Ascending aorta (tissue), 2 donors: ENCODE measurements around the gene CDH13. TPM values are rescaled to one million over a fixed set of nuclear protein-coding genes. Genes with fewer than 3 reads are reported as not detected.

Experiments
- DNase-seq, 2 donors: peaks; one replicate each; pipeline ENCODE4 v3.0.0-alpha.2; 2019; ENCODE audit warnings: low spot score in 2 of 2
- H3K27ac ChIP-seq, 2 donors: fragments of 200-600 bp; sonication (generic); one replicate each; pipeline ENCODE4 v1.5.1; 2016 to 2017; ENCODE audit warnings: mild to moderate bottlenecking in 1 of 2
- H3K27me3 ChIP-seq: fragments of 200-600 bp; sonication (generic); one replicate; pipeline ENCODE4 v1.5.1; 2017
- H3K36me3 ChIP-seq, 2 donors: fragments of 200-600 bp; sonication (generic); one replicate each; pipeline ENCODE4 v1.5.1; 2016
- H3K4me1 ChIP-seq, 2 donors: fragments of 200-600 bp; sonication (generic); one replicate each; pipeline ENCODE4 v1.5.1; 2016 to 2017; ENCODE audit warnings: mild to moderate bottlenecking in 1 of 2
- H3K4me3 ChIP-seq, 2 donors: fragments of 200-600 bp; sonication (generic); one replicate each; pipeline ENCODE4 v1.5.1; 2016 to 2017; ENCODE audit warnings: mild to moderate bottlenecking in 1 of 2
- H3K9me3 ChIP-seq, 2 donors: fragments of 200-600 bp; sonication (generic); one replicate each; pipeline ENCODE4 v1.5.1; 2016
- CTCF ChIP-seq, 3 experiments: fragments of 200-600 bp in 2 of 3; fragments of 450-650 bp in 1 of 3; sonication (generic) in 2 of 3; IDR thresholded peaks; one replicate each; pipeline ENCODE4 v1.5.1; 2016 to 2019; ENCODE audit warnings: antibody characterized with exemption in 3 of 3, mild to moderate bottlenecking in 1 of 3, moderate library complexity in 1 of 3
- intact Hi-C: fragments of 100-400 bp; cut with DNase I; formaldehyde crosslinking; loops from one replicate; pipeline ENCODE4 v1.15.1; 2023
- total RNA-seq: library from RNA; depleted of rRNA; stranded (reverse); fragments of >200 nt; gene quantifications from one replicate; pipeline ENCODE4 v1.1.0, GENCODE V29; 2016

Gene CDH13
- total RNA-seq, 1 donor from 2014 or later, result 160 TPM

DNA sequence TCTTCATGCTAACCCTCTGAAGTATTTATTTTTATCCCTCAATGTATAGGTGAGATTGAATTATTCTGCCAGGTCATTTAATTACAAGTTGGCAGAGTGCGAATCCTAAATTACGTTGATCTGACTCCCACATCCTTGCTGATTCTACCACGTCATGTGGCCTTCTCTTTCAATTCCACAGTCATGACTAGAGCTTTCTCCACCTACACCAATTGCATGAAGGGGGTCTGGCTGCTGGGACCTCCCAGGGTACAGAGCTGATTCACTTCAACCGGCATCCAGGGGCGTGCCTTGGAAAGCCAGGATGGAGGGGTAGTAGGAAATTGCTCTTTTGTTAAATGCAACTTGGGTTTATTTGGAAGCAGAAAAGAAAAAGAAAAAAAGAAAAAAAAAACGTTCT, 41.1 kb upstream of the CDH13 start:
- no peaks in the 10 kb centered on the region for H3K4me1 ChIP-seq
- no peaks in the 10 kb centered on the region for H3K9me3 ChIP-seq
- no peaks in the 10 kb centered on the region for H3K27me3 ChIP-seq
- no peak for DNase-seq
- H3K36me3 ChIP-seq, result no peaks in the 10 kb centered on the region
- intact Hi-C loops, result no loop called here
- H3K27ac ChIP-seq, result no peak overlapping the region
- TF ChIP-seq CTCF (IDR thresholded peaks at IDR 0.05), result no peak
- H3K4me3 ChIP-seq, result no peak overlapping the region

DNA sequence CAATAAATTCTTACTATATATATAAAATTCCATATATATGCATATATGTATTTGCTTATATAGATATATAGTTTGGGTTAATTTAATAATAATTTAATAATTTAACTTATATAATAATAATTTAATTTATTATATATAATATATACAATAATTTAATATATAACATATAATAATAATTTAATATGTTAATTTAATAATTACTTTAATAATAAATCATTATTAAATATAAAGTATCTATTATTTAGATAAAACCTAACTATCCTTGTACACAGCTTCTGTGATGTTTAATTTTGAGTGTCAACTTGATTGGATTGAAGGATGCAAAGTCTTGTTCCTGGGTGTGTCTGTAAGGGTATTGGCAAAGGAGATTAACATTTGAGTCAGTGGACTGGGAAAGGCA, 40.6 kb upstream of the CDH13 start:
- no peak for TF ChIP-seq CTCF (IDR thresholded peaks at IDR 0.05)
- intact Hi-C loops, result no loop called here
- H3K9me3 ChIP-seq, result no peaks in the 10 kb centered on the region
- no peak overlapping the region for H3K4me3 ChIP-seq
- H3K36me3 ChIP-seq, result no peaks in the 10 kb centered on the region
- no peak overlapping the region for H3K27ac ChIP-seq
- H3K4me1 ChIP-seq, result no peaks in the 10 kb centered on the region
- no peak for DNase-seq
- H3K27me3 ChIP-seq, result no peaks in the 10 kb centered on the region

- no peaks in the 10 kb centered on the region for H3K4me1 ChIP-seq
These were observed 39.5 kb upstream of the CDH13 start for GRCh38 chr16:82587289-82587688.

DNA sequence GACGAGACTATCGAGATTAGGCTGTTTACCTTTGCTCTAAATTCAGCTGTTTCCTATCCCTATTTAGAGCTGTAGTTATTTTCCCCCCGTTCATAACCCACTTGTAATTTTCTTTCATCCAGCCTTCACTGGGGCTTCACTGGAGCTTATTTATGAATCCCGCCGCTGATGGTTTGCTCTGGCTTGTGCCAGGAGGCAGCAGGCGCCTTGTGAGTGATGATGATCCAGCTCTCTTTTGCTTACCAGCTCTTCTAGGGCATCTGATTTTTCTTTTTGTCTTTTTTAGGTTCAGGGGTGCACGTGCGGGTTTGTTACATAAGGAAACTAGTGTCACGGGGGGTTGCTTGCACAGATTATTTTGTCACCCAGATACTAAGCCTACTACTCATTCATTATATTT, 37.4 kb upstream of the CDH13 start:
- Histone ChIP-seq H3K4me1 (no peaks in the 10 kb centered on the region), H3K36me3 (no peaks in the 10 kb centered on the region), H3K4me3 (no peak overlapping the region), H3K27me3 (no peaks in the 10 kb centered on the region), H3K27ac (no peak overlapping the region), H3K9me3 (no peaks in the 10 kb centered on the region)
- intact Hi-C loops, result no loop called here
- no peak for TF ChIP-seq CTCF (IDR thresholded peaks at IDR 0.05)
- no peak for DNase-seq

More at GRCh38 chr16:82587289-82587688, 39.5 kb upstream of the CDH13 start:
- no peaks in the 10 kb centered on the region for H3K27me3 ChIP-seq
- H3K9me3 ChIP-seq, result no peaks in the 10 kb centered on the region
- DNase-seq, result no peak
- intact Hi-C loops, result no loop called here
- no peaks in the 10 kb centered on the region for H3K36me3 ChIP-seq
- no peak overlapping the region for H3K4me3 ChIP-seq
- H3K27ac ChIP-seq, result no peak overlapping the region
- TF ChIP-seq CTCF (IDR thresholded peaks at IDR 0.05), result no peak

DNA sequence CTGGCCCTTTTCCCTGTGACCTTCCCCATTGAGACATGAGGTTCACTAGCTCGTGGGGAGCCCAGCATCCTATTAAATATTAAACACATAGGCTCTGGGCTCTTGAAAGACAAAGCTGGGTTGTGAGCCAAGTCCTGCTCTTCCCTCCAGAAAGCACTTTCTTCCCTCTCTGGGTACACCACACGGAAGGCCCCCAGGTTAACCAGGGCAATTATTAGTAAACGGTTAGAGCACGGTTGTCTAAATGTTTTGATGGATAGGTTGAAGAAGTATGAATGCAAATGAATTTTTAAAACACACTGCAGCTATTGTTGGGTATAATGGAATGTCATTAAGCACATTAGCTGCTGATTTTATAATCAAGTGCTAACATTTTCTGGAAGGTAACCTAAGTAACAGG, 32.7 kb upstream of the CDH13 start:
- no peak for DNase-seq
- H3K27me3 ChIP-seq, result no peaks in the 10 kb centered on the region
- H3K36me3 ChIP-seq, result no peaks in the 10 kb centered on the region
- H3K27ac ChIP-seq, result no peak overlapping the region
- H3K9me3 ChIP-seq, result no peaks in the 10 kb centered on the region
- no peak for TF ChIP-seq CTCF (IDR thresholded peaks at IDR 0.05)
- H3K4me3 ChIP-seq, result no peak overlapping the region
- intact Hi-C loops, result no loop called here
- H3K4me1 ChIP-seq, result no peaks in the 10 kb centered on the region

DNA sequence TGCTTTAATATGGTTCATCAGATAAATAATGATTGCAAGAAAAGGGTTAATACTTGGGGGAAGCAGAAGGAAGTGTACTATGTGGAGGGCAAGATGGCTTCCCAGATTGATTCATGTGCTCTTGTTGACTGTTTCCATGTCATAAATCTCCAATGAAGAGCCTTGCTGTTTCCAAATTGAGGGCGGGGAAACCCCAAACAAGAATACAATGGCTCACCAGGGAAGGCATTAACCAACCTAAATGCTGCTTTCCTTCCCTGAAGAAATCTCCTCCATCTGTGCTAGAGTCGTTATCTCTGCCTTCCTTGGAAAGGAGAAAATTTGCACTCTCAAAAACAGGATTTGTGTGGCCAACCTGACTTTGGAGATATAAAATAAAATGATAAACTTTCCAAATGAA, 28.0 kb upstream of the CDH13 start:
- intact Hi-C loops, result no loop called here
- no peak overlapping the region for H3K4me3 ChIP-seq

More for the DNA sequence above, 28.0 kb upstream of the CDH13 start:
- H3K36me3 ChIP-seq, result no peaks in the 10 kb centered on the region
- H3K27ac ChIP-seq, result no peak overlapping the region
- no peaks in the 10 kb centered on the region for H3K27me3 ChIP-seq
- no peaks in the 10 kb centered on the region for H3K4me1 ChIP-seq
- H3K9me3 ChIP-seq, result no peaks in the 10 kb centered on the region
- no peak for DNase-seq
- no peak for TF ChIP-seq CTCF (IDR thresholded peaks at IDR 0.05)
